Liver (tissue), 2 donors: Measurements from ENCODE around the gene SLIT3.

ENCODE experiments used
- TF ChIP-seq, protein P1 (sequence below): fragments of 150-350 bp; IDR thresholded peaks from 2 replicates; pipeline ENCODE4 v1.5.1; 2017; ENCODE audit warnings: improper control_type of control experiment, low read depth, low read length; ENCODE audit not compliant: missing input control
- TF ChIP-seq, protein P2 (sequence below): IDR thresholded peaks from 2 replicates; pipeline ENCODE4 v1.6.1; 2016; ENCODE audit warnings: antibody characterized with exemption, mild to moderate bottlenecking
- donor health status: healthy.

DNA sequence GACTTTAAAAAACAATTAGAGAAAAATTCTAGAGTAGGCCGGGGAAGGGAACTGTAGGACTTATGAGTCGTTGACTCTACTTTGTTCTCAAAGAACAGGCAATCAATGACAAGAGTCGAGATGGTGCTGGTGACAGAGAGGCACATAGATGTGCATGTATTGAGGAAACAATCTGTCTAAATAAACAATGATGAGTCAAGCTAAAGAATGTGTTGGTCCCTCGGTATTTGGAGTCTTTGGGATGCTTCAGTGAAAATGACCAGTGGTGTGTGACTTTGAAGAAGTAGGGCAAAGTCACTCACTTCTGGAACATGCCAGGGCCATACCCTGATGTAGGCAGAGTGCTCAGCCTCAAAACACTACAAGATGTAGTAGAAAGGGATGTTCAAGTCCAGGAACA lies 433.7 kb downstream of the SLIT3 start:
- TF ChIP-seq, protein P1, sequence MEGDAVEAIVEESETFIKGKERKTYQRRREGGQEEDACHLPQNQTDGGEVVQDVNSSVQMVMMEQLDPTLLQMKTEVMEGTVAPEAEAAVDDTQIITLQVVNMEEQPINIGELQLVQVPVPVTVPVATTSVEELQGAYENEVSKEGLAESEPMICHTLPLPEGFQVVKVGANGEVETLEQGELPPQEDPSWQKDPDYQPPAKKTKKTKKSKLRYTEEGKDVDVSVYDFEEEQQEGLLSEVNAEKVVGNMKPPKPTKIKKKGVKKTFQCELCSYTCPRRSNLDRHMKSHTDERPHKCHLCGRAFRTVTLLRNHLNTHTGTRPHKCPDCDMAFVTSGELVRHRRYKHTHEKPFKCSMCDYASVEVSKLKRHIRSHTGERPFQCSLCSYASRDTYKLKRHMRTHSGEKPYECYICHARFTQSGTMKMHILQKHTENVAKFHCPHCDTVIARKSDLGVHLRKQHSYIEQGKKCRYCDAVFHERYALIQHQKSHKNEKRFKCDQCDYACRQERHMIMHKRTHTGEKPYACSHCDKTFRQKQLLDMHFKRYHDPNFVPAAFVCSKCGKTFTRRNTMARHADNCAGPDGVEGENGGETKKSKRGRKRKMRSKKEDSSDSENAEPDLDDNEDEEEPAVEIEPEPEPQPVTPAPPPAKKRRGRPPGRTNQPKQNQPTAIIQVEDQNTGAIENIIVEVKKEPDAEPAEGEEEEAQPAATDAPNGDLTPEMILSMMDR, result no peak
- TF ChIP-seq, protein P2, sequence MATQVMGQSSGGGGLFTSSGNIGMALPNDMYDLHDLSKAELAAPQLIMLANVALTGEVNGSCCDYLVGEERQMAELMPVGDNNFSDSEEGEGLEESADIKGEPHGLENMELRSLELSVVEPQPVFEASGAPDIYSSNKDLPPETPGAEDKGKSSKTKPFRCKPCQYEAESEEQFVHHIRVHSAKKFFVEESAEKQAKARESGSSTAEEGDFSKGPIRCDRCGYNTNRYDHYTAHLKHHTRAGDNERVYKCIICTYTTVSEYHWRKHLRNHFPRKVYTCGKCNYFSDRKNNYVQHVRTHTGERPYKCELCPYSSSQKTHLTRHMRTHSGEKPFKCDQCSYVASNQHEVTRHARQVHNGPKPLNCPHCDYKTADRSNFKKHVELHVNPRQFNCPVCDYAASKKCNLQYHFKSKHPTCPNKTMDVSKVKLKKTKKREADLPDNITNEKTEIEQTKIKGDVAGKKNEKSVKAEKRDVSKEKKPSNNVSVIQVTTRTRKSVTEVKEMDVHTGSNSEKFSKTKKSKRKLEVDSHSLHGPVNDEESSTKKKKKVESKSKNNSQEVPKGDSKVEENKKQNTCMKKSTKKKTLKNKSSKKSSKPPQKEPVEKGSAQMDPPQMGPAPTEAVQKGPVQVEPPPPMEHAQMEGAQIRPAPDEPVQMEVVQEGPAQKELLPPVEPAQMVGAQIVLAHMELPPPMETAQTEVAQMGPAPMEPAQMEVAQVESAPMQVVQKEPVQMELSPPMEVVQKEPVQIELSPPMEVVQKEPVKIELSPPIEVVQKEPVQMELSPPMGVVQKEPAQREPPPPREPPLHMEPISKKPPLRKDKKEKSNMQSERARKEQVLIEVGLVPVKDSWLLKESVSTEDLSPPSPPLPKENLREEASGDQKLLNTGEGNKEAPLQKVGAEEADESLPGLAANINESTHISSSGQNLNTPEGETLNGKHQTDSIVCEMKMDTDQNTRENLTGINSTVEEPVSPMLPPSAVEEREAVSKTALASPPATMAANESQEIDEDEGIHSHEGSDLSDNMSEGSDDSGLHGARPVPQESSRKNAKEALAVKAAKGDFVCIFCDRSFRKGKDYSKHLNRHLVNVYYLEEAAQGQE, result no peak
